K562 (cell line): ENCODE results near the gene TSGA10IP. TPM values are rescaled to one million over a fixed set of nuclear protein-coding genes. Genes with fewer than 3 reads are reported as not detected.

Source experiments
- ATAC-seq: fragments of 200-7000 bp; cut with Tn5 transposase; 3 replicates; pipeline ENCODE4 v1.9.1; 2020; ENCODE audit warnings: moderate library complexity
- BruUV-seq: library from RNA; stranded (reverse); fragments of 400-500 nt; replicated peaks from 2 replicates; lab custom pipeline; 2021; lab: Mats Ljungman, UMichigan
- CTCF ChIA-PET: fragments of 300-600 bp; formaldehyde crosslinking; extraction: SDS; loops from one replicate; lab custom pipeline; 2021; ENCODE audit warnings: low intra/inter-chr PET ratio; lab: Yijun Ruan, JAX
- POLR2A ChIA-PET: fragments of 300-600, 350-650 bp; sonication (Branson Sonifier 250); formaldehyde crosslinking; extraction: SDS; loops from one replicate; lab custom pipeline; 2021; ENCODE audit warnings: antibody characterized with exemption, inconsistent platforms; lab: Yijun Ruan, JAX
- DNase-seq, 4 experiments: peaks; one replicate each; pipeline versions ENCODE4 v3.0.0 to v3.0.0-alpha.2; 2011 to 2018; ENCODE audit warnings: low spot score in 3 of 4, mixed read lengths in 3 of 4; ENCODE audit errors: extremely low read depth in 1 of 4
- FAIRE-seq: peaks from 2 replicates; lab custom pipeline; 2011; peaks lifted over from hg19 to GRCh38; lab: Jason Lieb, UNC
- H2AFZ ChIP-seq: 2 replicates; pipeline ENCODE4 v1.6.0; 2011; ENCODE audit warnings: low read depth, low read length, control low read depth, inconsistent platforms
- H3K27ac ChIP-seq: fragments of 200-600 bp; 3 replicates; pipeline ENCODE4 v1.8.0; 2011; ENCODE audit warnings: low read depth, mild to moderate bottlenecking, control low read depth, inconsistent platforms, low read length, moderate library complexity, mixed read lengths; ENCODE audit errors: extremely low read depth
- H3K27me3 ChIP-seq, 2 experiments: fragments of 300-600 bp in 1 of 2; 2 replicates in 1 of 2; 3 replicates in 1 of 2; pipeline versions ENCODE4 v1.6.0 to v1.8.0; 2011; ENCODE audit warnings: inconsistent platforms in 2 of 2, low read length in 2 of 2, mild to moderate bottlenecking in 1 of 2, mixed read lengths in 1 of 2, moderate library complexity in 1 of 2; ENCODE audit not compliant: control insufficient read depth in 2 of 2, insufficient read depth in 2 of 2
- H3K36me3 ChIP-seq: fragments of 300-600 bp; 3 replicates; pipeline ENCODE4 v1.8.0; 2011; ENCODE audit warnings: mild to moderate bottlenecking, low read length, inconsistent platforms; ENCODE audit not compliant: control insufficient read depth, insufficient read depth
- H3K4me1 ChIP-seq, 2 experiments: fragments of 200-600 bp in 1 of 2; replicated peaks in 1 of 2; 2 replicates in 1 of 2; 3 replicates in 1 of 2; pipeline versions ENCODE4 v1.5.1 to v1.8.0; 2011; ENCODE audit warnings: inconsistent platforms in 2 of 2, low read length in 2 of 2, mild to moderate bottlenecking in 1 of 2, mixed read lengths in 1 of 2, moderate library complexity in 1 of 2; ENCODE audit not compliant: control insufficient read depth in 2 of 2, insufficient read depth in 2 of 2
- H3K4me2 ChIP-seq: 2 replicates; pipeline ENCODE4 v1.6.1; 2011; ENCODE audit warnings: low read length, control low read depth, inconsistent platforms, mixed read lengths; ENCODE audit not compliant: insufficient read depth
- H3K4me3 ChIP-seq: fragments of 200-600 bp; sonication (generic), shearing (Covaris generic); 2 replicates; pipeline ENCODE4 v1.5.1; 2016; ENCODE audit warnings: control low read depth, inconsistent platforms
- H3K79me2 ChIP-seq: fragments of 200-600 bp; 3 replicates; pipeline ENCODE4 v1.8.0; 2011; ENCODE audit warnings: low read length, inconsistent platforms; ENCODE audit not compliant: control insufficient read depth, insufficient read depth
- H3K9ac ChIP-seq, 2 experiments: 2 replicates each; pipeline versions ENCODE4 v1.6.0 to v1.6.1; 2011; ENCODE audit warnings: low read depth in 2 of 2, low read length in 2 of 2, control low read depth in 1 of 2, inconsistent platforms in 1 of 2, mild to moderate bottlenecking in 1 of 2, mixed read lengths in 1 of 2; ENCODE audit not compliant: insufficient read depth in 1 of 2
- H3K9me1 ChIP-seq: one replicate; pipeline ENCODE4 v1.6.0; 2011; ENCODE audit warnings: inconsistent platforms, mild to moderate bottlenecking, low read length, moderate library complexity; ENCODE audit not compliant: control insufficient read depth, insufficient read depth
- H3K9me3 ChIP-seq: replicated peaks from 2 replicates; pipeline ENCODE4 v1.5.1; 2011; ENCODE audit warnings: low read depth, low read length, inconsistent platforms; ENCODE audit not compliant: control insufficient read depth, insufficient read depth
- H4K20me1 ChIP-seq: replicated peaks from 2 replicates; pipeline ENCODE4 v1.6.1; 2011; ENCODE audit warnings: low read length, inconsistent platforms, mixed read lengths; ENCODE audit not compliant: control insufficient read depth, insufficient read depth
- AFF1 ChIP-seq, 2 experiments: fragments of 450-650 bp; IDR thresholded peaks; 2 replicates each; pipeline ENCODE4 v1.6.1; 2018; ENCODE audit warnings: mild to moderate bottlenecking in 2 of 2, low read depth in 1 of 2; ENCODE audit not compliant: partially characterized antibody in 2 of 2
- U2AF2 ChIP-seq: fragments of 200-400 bp; formaldehyde crosslinking; optimal IDR thresholded peaks from 2 replicates; pipeline ENCODE3; 2017; ENCODE audit warnings: low read depth, mild to moderate bottlenecking, low read length
- ZNF766 ChIP-seq: fragments of 200-800 bp; sonication (Bioruptor generic); conservative IDR thresholded peaks from 2 replicates; pipeline ENCODE4 v1.6.1; 2016; ENCODE audit warnings: missing genetic modification characterization, missing compliant biosample characterization
- WGBS: fragments of 100-300 bp; shearing (Covaris generic); methylation state at CpG from one replicate; pipeline ENCODE4 v1.1.6; 2016; ENCODE audit warnings: low coverage, mixed read lengths; ENCODE audit not compliant: insufficient coverage; ENCODE audit errors: missing lambda C conversion rate; 5-methylcytosine and 5-hydroxymethylcytosine counted together
- in situ Hi-C: fragments of 300-500 bp; cut with MboI; formaldehyde crosslinking; loops from 4 replicates; pipeline ENCODE4 v1.15.0; 2018; ENCODE audit warnings: inconsistent platforms, mixed read lengths
- intact Hi-C: fragments of 100-400 bp; cut with micrococcal nuclease; formaldehyde crosslinking; loops from 2 replicates; pipeline ENCODE4 v1.14.2; 2022
- polyA plus RNA-seq, 8 experiments: library from polyadenylated mRNA; depleted of rRNA in 4 of 8; stranded (reverse) in 5 of 8; unstranded in 3 of 8; fragments of >200 nt; fragmentation: Nextera tagmentation in 2 of 8; fragmentation: Illumina TruSeq in 1 of 8; extraction: Ambion mirVana in 2 of 8; extraction: Trizol in 1 of 8; gene quantifications; 2 replicates each; pipeline versions ENCODE4 v1.2.1 to v1.2.3, GENCODE V29; 2011 to 2014; ENCODE audit warnings: inconsistent platforms in 1 of 8, missing spikeins in 1 of 8
- total RNA-seq, 7 experiments: library from RNA; depleted of rRNA in 6 of 7; stranded (reverse); fragments of >200 nt in 6 of 7; fragmentation: Illumina TruSeq in 2 of 7; extraction: Trizol in 2 of 7; gene quantifications; 2 replicates each; pipeline versions ENCODE4 v1.2.1 to v1.2.3, GENCODE V29; 2011 to 2021; ENCODE audit warnings: low replicate concordance in 1 of 7

TSGA10IP gene
- total and polyA plus RNA-seq, 9 of the 15 experiments (the other 6 are each of a cell fraction or from before 2014, with no cell fraction given), result not detected

GRCh38 chr11:65900125-65900898 lies 45.0 kb upstream of the TSGA10IP start, which contains the start of gene FOSL1 (continued):
- TF ChIP-seq U2AF2, result no peak
- TF ChIP-seq, all 486 proteins: peak for 133

GRCh38 chr11:65900899-65901180 lies 44.4 kb upstream of the TSGA10IP start:
- TF ChIP-seq ZNF766 (0 out of 2 replicates have a peak, but pooled peaks have one; percentile 3), AFF1 (IDR thresholded peaks at IDR 0.05; ENCODE audit: low read depth in 1 of 2, partially characterized antibody in 2 of 2) (no peak)
- DNase-seq (no peak), ATAC-seq (no peak), FAIRE-seq (no peak)
- peak overlapping the region; percentile 89; the same call in 1 of the 2 replicates for H3K4me3 ChIP-seq
- H3K9me3 ChIP-seq, result no peaks in the 10 kb centered on the region
- H3K9me1 ChIP-seq, result no peaks in the 10 kb centered on the region
- H3K36me3 ChIP-seq, result peaks cover 35% of the 10 kb centered on the region
- intact Hi-C loops (loop anchor here (5.0 kb wide), 1 partner anchor 44 kb away; the partner anchor contains the start of gene CFL1), in situ Hi-C loops (no loop called here)
- H3K27ac ChIP-seq, result peak overlapping the region; percentile 66; the same call in 1 of the 3 replicates
- H3K79me2 ChIP-seq, result peaks cover 44% of the 10 kb centered on the region
- H3K4me1 ChIP-seq, result peaks cover 42 to 67% of the 10 kb centered on the region in 2 experiments
- no TSS peak for BruUV-seq
- ChIA-PET POLR2A (interaction anchor here (0.7 to 8.0 kb wide), 20 partner anchors 10 to 407 kb away, joined by 3 to 136 read pairs (median 6); partner anchors contain the start of genes C11orf68, CCDC85B, CFL1 and FIBP), CTCF (no interaction called here)
- H3K27me3 ChIP-seq, result no peaks in the 10 kb centered on the region
- peaks cover 9% of the 10 kb centered on the region for H4K20me1 ChIP-seq
- H2AFZ ChIP-seq, result no peak overlapping the region; the same call in 1 of the 2 replicates
- H3K4me2 ChIP-seq, result peak overlapping the region; percentile 99
- H3K9ac ChIP-seq, result peak overlapping the region in 1 of 2 experiments; percentile 36; a peak in 1 of 4 replicates
- WGBS, result 70% methylated on average over 11 of the region's 11 CpGs
